Tibial nerve (tissue), 4 donors: ENCODE results near the gene BID.

Experiments used
- CTCF ChIP-seq, 5 experiments: fragments of 200-600 bp in 3 of 5; fragments of 450-650 bp in 2 of 5; sonication (generic) in 3 of 5; IDR thresholded peaks; one replicate each; pipeline ENCODE4 v1.5.1; 2016 to 2019; ENCODE audit warnings: antibody characterized with exemption in 5 of 5, mild to moderate bottlenecking in 3 of 5, moderate library complexity in 2 of 5
- EP300 ChIP-seq, 2 donors: sonication (generic); formaldehyde crosslinking; IDR thresholded peaks; one replicate each; pipeline ENCODE4 v1.6.1; 2017; ENCODE audit warnings: antibody characterized with exemption in 2 of 2, mild to moderate bottlenecking in 1 of 2
- POLR2A ChIP-seq, 2 donors: fragments of 450-650 bp; IDR thresholded peaks; one replicate each; pipeline ENCODE4 v1.6.1; 2017; ENCODE audit warnings: antibody characterized with exemption in 2 of 2, mild to moderate bottlenecking in 2 of 2, moderate library complexity in 2 of 2

DNA sequence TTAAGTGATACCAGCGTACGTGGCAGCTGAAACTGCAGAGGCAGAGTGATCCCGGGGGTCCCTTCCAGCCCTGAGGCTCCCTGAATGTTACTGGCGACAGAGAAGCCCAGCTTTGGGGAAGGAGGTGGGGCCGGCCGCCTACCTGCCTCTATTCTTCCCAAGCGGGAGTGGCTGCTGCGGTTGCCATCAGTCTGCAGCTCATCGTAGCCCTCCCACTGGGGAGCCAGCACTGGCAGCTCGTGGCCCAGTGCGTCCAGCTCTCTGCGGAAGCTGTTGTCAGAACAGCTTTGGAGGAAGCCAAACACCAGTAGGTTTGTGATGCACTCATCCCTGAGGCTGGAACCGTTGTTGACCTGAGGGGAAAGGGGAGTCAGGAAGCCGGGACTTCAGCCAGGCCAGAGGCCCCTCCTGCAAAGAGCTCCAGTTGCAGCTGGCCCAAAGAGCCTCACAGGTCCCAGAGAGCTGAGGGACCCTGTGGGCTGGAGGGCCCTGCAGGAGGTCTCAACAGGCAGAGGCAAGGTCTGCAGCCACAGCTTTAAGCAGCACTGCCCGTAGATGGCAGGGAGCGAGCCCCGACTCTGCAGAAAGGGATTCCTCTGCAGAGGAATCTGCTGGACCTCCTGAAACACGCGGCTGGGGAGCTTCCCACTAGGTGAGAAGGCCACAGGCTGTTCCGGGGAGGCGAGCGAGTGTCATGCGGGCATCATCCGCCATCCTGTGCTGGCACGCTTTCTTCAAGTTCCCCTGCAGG is 30.4 kb downstream of the BID start:
- TF ChIP-seq POLR2A (IDR thresholded peaks at IDR 0.05): no peak
- no peak for TF ChIP-seq CTCF (IDR thresholded peaks at IDR 0.05)
- no peak for TF ChIP-seq EP300 (IDR thresholded peaks at IDR 0.05)
